H9 (cell line): ENCODE measurements around the gene ANKRD7. TPM values are rescaled to one million over a fixed set of nuclear protein-coding genes. Genes with fewer than 3 reads are reported as not detected.

ENCODE experiments used
- DNase-seq: peaks from one replicate; pipeline ENCODE4 v3.0.0-alpha.2; 2017
- H2AFZ ChIP-seq: one replicate; pipeline ENCODE4 v1.6.1; 2013; ENCODE audit warnings: mild to moderate bottlenecking, low read length, control low read depth, moderate library complexity
- H2AK5ac ChIP-seq: 2 replicates; pipeline ENCODE4 v1.6.1; 2013; ENCODE audit warnings: low read length, control low read depth, mixed read lengths; ENCODE audit not compliant: insufficient read length
- H2BK120ac ChIP-seq: one replicate; pipeline ENCODE4 v1.6.1; 2013; ENCODE audit warnings: low read depth, mild to moderate bottlenecking, low read length, control low read depth, inconsistent platforms; ENCODE audit not compliant: poor library complexity, severe bottlenecking
- H2BK12ac ChIP-seq: 2 replicates; pipeline ENCODE4 v1.6.1; 2013; ENCODE audit warnings: low read length, control low read depth, mixed read lengths, low read depth; ENCODE audit not compliant: insufficient read length
- H2BK15ac ChIP-seq: 2 replicates; pipeline ENCODE4 v1.6.1; 2013; ENCODE audit warnings: low read depth, low read length, control low read depth
- H2BK20ac ChIP-seq: one replicate; pipeline ENCODE4 v1.6.1; 2013; ENCODE audit warnings: low read depth, mild to moderate bottlenecking, low read length, control low read depth, inconsistent platforms; ENCODE audit not compliant: poor library complexity, severe bottlenecking
- H2BK5ac ChIP-seq: 2 replicates; pipeline ENCODE4 v1.6.1; 2013; ENCODE audit warnings: low read length, control low read depth, mixed read lengths; ENCODE audit not compliant: insufficient read length
- H3K14ac ChIP-seq: 2 replicates; pipeline ENCODE4 v1.6.1; 2013; ENCODE audit warnings: low read length, control low read depth; ENCODE audit not compliant: insufficient read depth
- H3K18ac ChIP-seq: 2 replicates; pipeline ENCODE4 v1.6.1; 2013; ENCODE audit warnings: low read depth, mild to moderate bottlenecking, mixed read lengths, low read length, control low read depth; ENCODE audit not compliant: insufficient read length
- H3K23ac ChIP-seq: 2 replicates; pipeline ENCODE4 v1.6.1; 2013; ENCODE audit warnings: low read length, control low read depth, mixed read lengths, low read depth; ENCODE audit not compliant: insufficient read length
- H3K23me2 ChIP-seq: 2 replicates; pipeline ENCODE4 v1.6.1; 2013; ENCODE audit warnings: low read depth, mild to moderate bottlenecking, mixed read lengths, low read length, control low read depth; ENCODE audit not compliant: insufficient read length, poor library complexity, severe bottlenecking
- H3K27ac ChIP-seq: 2 replicates; pipeline ENCODE4 v1.5.1; 2013; ENCODE audit warnings: low read length, control low read depth, mixed read lengths, low read depth; ENCODE audit not compliant: insufficient read length
- H3K27me3 ChIP-seq: 2 replicates; pipeline ENCODE4 v1.6.1; 2013; ENCODE audit warnings: low read length, control low read depth, inconsistent platforms; ENCODE audit not compliant: insufficient read depth
- H3K4ac ChIP-seq: 2 replicates; pipeline ENCODE4 v1.6.1; 2013; ENCODE audit warnings: low read depth, mild to moderate bottlenecking, control low read depth, inconsistent platforms, low read length, moderate library complexity
- H3K4me1 ChIP-seq: 2 replicates; pipeline ENCODE4 v1.6.1; 2013; ENCODE audit warnings: low read length, control low read depth, inconsistent platforms; ENCODE audit not compliant: insufficient read depth
- H3K4me2 ChIP-seq: 2 replicates; pipeline ENCODE4 v1.6.1; 2013; ENCODE audit warnings: low read length, control low read depth, mixed read lengths; ENCODE audit not compliant: insufficient read length, insufficient read depth
- H3K56ac ChIP-seq: 2 replicates; pipeline ENCODE4 v1.6.1; 2013; ENCODE audit warnings: low read depth, mild to moderate bottlenecking, mixed read lengths, low read length, control low read depth; ENCODE audit not compliant: insufficient read length
- H3K79me1 ChIP-seq: 2 replicates; pipeline ENCODE4 v1.6.1; 2013; ENCODE audit warnings: low read depth, mild to moderate bottlenecking, moderate library complexity, low read length, control low read depth, inconsistent platforms; ENCODE audit not compliant: insufficient read depth, poor library complexity, severe bottlenecking
- H3K79me2 ChIP-seq: 2 replicates; pipeline ENCODE4 v1.6.1; 2013; ENCODE audit warnings: low read length, control low read depth, inconsistent platforms; ENCODE audit not compliant: insufficient read depth
- H3K9ac ChIP-seq: 2 replicates; pipeline ENCODE4 v1.6.1; 2013; ENCODE audit warnings: low read length, control low read depth, mixed read lengths; ENCODE audit not compliant: insufficient read length; ENCODE audit errors: extremely low read depth
- H3K9me3 ChIP-seq: one replicate; pipeline ENCODE4 v1.6.1; 2013; ENCODE audit warnings: low read depth, low read length, inconsistent platforms; ENCODE audit not compliant: control insufficient read depth
- H3T11ph ChIP-seq: one replicate; pipeline ENCODE4 v1.6.1; 2013; ENCODE audit warnings: mild to moderate bottlenecking, low read length, control low read depth, inconsistent platforms
- H4K20me1 ChIP-seq: one replicate; pipeline ENCODE4 v1.6.1; 2013; ENCODE audit not compliant: control insufficient read depth, insufficient read length, insufficient read depth
- H4K5ac ChIP-seq: 2 replicates; pipeline ENCODE4 v1.6.1; 2013; ENCODE audit warnings: low read depth, mild to moderate bottlenecking, mixed read lengths, low read length, control low read depth; ENCODE audit not compliant: insufficient read length
- H4K8ac ChIP-seq: replicated peaks from 2 replicates; pipeline ENCODE4 v1.6.1; 2013; ENCODE audit warnings: low read length, control low read depth, mixed read lengths, low read depth; ENCODE audit not compliant: insufficient read length
- H4K91ac ChIP-seq: 2 replicates; pipeline ENCODE4 v1.6.1; 2013; ENCODE audit warnings: low read depth, mild to moderate bottlenecking, moderate library complexity, mixed read lengths, low read length, control low read depth; ENCODE audit not compliant: insufficient read length
- H3K27ac Mint-ChIP-seq, 3 experiments: 2 replicates in 2 of 3; 3 replicates in 1 of 3; pipeline ENCODE4 v1.8.0; 2020 to 2021; ENCODE audit warnings: mixed read lengths in 3 of 3, mild to moderate bottlenecking in 1 of 3, moderate library complexity in 1 of 3
- H3K27me3 Mint-ChIP-seq: 2 replicates; pipeline ENCODE4 v1.8.0; 2021; ENCODE audit warnings: low read depth, mild to moderate bottlenecking, moderate library complexity, mixed read lengths
- H3K36me3 Mint-ChIP-seq, 3 experiments: 2 replicates in 2 of 3; 3 replicates in 1 of 3; pipeline ENCODE4 v1.8.0; 2020 to 2021; ENCODE audit warnings: low read depth in 3 of 3, mixed read lengths in 3 of 3; ENCODE audit not compliant: insufficient read depth in 1 of 3
- H3K4me1 Mint-ChIP-seq, 2 experiments: 2 replicates each; pipeline ENCODE4 v1.8.0; 2020; ENCODE audit warnings: mixed read lengths in 2 of 2
- H3K4me3 Mint-ChIP-seq, 2 experiments: 2 replicates in 1 of 2; 3 replicates in 1 of 2; pipeline ENCODE4 v1.8.0; 2020 to 2021; ENCODE audit warnings: mild to moderate bottlenecking in 2 of 2, mixed read lengths in 2 of 2, moderate library complexity in 1 of 2
- H3K9me3 Mint-ChIP-seq, 2 experiments: 2 replicates in 1 of 2; 3 replicates in 1 of 2; pipeline ENCODE4 v1.8.0; 2020; ENCODE audit warnings: mild to moderate bottlenecking in 2 of 2, mixed read lengths in 2 of 2, moderate library complexity in 1 of 2
- WGBS: extraction: QIAGEN DNeasy Blood & Tissue Kit; methylation state at CpG from one replicate; pipeline ENCODE4 v1.1.7; 2013; ENCODE audit warnings: missing lambda C conversion rate, low lambda C conversion rate, mixed read lengths; ENCODE audit not compliant: insufficient read length; ENCODE audit errors: extremely low coverage; 5-methylcytosine and 5-hydroxymethylcytosine counted together
- total RNA-seq: library from RNA; stranded (reverse); gene quantifications from 2 replicates; pipeline ENCODE4 v1.2.1, GENCODE V29; 2021
- TF ChIP-seq, protein P1 (sequence below): fragments of 200-600 bp; sonication (generic); conservative IDR thresholded peaks from 3 replicates; pipeline ENCODE4 v1.8.0; 2021; ENCODE audit warnings: antibody characterized with exemption, mild to moderate bottlenecking

ANKRD7 gene
- total RNA-seq, 1 experiment from 2014 or later, result not detected

DNA sequence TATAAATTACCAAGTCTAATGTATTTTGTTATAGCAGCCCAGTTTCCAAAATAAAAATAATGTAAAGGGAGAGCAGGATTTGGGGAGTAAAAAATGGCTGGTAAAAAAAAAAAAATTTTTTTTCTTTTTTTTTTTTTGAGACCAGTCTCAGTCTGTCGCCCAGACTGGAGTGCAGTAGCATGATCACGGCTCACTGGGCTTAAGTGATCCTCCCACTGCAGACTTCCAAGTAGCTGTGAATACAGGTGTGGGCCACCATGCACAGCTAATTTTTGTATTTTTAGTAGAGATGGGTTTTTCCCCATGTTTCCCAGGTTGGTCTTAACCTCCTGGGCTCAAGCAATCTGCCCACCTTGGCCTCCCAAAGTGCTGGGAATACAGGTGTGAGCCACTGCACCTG lies 45.3 kb upstream of the ANKRD7 start:
- no peak overlapping the region for H3K4me3 Mint-ChIP-seq

More for the DNA sequence above, 45.3 kb upstream of the ANKRD7 start:
- H4K91ac ChIP-seq, result no peak overlapping the region
- Mint-ChIP-seq H3K36me3 (no peaks in the 10 kb centered on the region; a peak in 2 of 7 replicates), H3K4me1 (peaks cover 5 to 9% of the 10 kb centered on the region in 2 experiments), H3K27me3 (peaks cover 4% of the 10 kb centered on the region; the same call in 1 of the 2 replicates), H3K27ac (no peak overlapping the region), H3K9me3 (no peaks in the 10 kb centered on the region; a peak in 1 of 5 replicates)
- no peaks in the 10 kb centered on the region for H4K20me1 ChIP-seq
- H3K79me2 ChIP-seq, result no peaks in the 10 kb centered on the region
- H2BK5ac ChIP-seq, result no peak overlapping the region
- H4K8ac ChIP-seq, result no peak overlapping the region
- TF ChIP-seq, protein P1, sequence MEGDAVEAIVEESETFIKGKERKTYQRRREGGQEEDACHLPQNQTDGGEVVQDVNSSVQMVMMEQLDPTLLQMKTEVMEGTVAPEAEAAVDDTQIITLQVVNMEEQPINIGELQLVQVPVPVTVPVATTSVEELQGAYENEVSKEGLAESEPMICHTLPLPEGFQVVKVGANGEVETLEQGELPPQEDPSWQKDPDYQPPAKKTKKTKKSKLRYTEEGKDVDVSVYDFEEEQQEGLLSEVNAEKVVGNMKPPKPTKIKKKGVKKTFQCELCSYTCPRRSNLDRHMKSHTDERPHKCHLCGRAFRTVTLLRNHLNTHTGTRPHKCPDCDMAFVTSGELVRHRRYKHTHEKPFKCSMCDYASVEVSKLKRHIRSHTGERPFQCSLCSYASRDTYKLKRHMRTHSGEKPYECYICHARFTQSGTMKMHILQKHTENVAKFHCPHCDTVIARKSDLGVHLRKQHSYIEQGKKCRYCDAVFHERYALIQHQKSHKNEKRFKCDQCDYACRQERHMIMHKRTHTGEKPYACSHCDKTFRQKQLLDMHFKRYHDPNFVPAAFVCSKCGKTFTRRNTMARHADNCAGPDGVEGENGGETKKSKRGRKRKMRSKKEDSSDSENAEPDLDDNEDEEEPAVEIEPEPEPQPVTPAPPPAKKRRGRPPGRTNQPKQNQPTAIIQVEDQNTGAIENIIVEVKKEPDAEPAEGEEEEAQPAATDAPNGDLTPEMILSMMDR, result no peak
- H3K4me1 ChIP-seq, result no peaks in the 10 kb centered on the region
- no peak overlapping the region for H3K9ac ChIP-seq
- no peak overlapping the region for H3K23ac ChIP-seq
- H2AFZ ChIP-seq, result no peak overlapping the region
- no peak overlapping the region for H2BK20ac ChIP-seq
- no peak overlapping the region for H3K14ac ChIP-seq
- H3K4ac ChIP-seq, result no peak overlapping the region
- H3K27ac ChIP-seq, result no peak overlapping the region
- no peak overlapping the region for H4K5ac ChIP-seq
- no peak for DNase-seq
- H3K79me1 ChIP-seq, result no peaks in the 10 kb centered on the region
- H3K23me2 ChIP-seq, result peaks cover 6% of the 10 kb centered on the region
- no peak overlapping the region for H3K18ac ChIP-seq
- no peak overlapping the region for H2BK15ac ChIP-seq
- no peaks in the 10 kb centered on the region for H3K27me3 ChIP-seq
- WGBS, result no CpG with 5 or more reads among the region's 2 CpGs
- H3K4me2 ChIP-seq, result no peak overlapping the region
- no peak overlapping the region for H3T11ph ChIP-seq
- H2AK5ac ChIP-seq, result no peak overlapping the region
- no peak overlapping the region for H2BK12ac ChIP-seq
- no peak overlapping the region for H2BK120ac ChIP-seq
- H3K9me3 ChIP-seq, result no peaks in the 10 kb centered on the region
- H3K56ac ChIP-seq, result no peak overlapping the region
